Activated CD4-positive, alpha-beta T cell treated with anti-CD3 and anti-CD28 coated beads, Interleukin-2, amount 10 ng/mL, durations not matched to agents 24 days and 14 days (primary cell): Measurements from ENCODE around the gene NRG2. TPM values are rescaled to one million over a fixed set of nuclear protein-coding genes. Genes with fewer than 3 reads are reported as not detected.

Source experiments
- DNase-seq: peaks from one replicate; pipeline ENCODE4 v3.0.0; 2022
- H3K27ac Mint-ChIP-seq: one replicate; pipeline ENCODE4 v1.8.0; 2022; ENCODE audit warnings: mild to moderate bottlenecking, mixed read lengths
- H3K27me3 Mint-ChIP-seq: one replicate; pipeline ENCODE4 v1.8.0; 2022; ENCODE audit warnings: mixed read lengths
- H3K36me3 Mint-ChIP-seq: one replicate; pipeline ENCODE4 v1.8.0; 2022; ENCODE audit warnings: low read depth, mild to moderate bottlenecking, mixed read lengths
- H3K4me1 Mint-ChIP-seq: one replicate; pipeline ENCODE4 v1.8.0; 2021; ENCODE audit warnings: mixed read lengths
- H3K4me3 Mint-ChIP-seq: one replicate; pipeline ENCODE4 v1.8.0; 2022; ENCODE audit warnings: mild to moderate bottlenecking, moderate library complexity, mixed read lengths
- H3K9me3 Mint-ChIP-seq: one replicate; pipeline ENCODE4 v1.8.0; 2021; ENCODE audit warnings: mixed read lengths
- intact Hi-C: fragments of 100-400 bp; cut with micrococcal nuclease; formaldehyde crosslinking; loops from one replicate; pipeline ENCODE4 v1.15.1; 2023
- total RNA-seq: library from RNA; stranded (reverse); gene quantifications from 2 replicates; pipeline ENCODE4 v1.2.3, GENCODE V29; 2022

The NRG2 gene
- total RNA-seq, 1 donor from 2014 or later, result 0.07 TPM

DNA sequence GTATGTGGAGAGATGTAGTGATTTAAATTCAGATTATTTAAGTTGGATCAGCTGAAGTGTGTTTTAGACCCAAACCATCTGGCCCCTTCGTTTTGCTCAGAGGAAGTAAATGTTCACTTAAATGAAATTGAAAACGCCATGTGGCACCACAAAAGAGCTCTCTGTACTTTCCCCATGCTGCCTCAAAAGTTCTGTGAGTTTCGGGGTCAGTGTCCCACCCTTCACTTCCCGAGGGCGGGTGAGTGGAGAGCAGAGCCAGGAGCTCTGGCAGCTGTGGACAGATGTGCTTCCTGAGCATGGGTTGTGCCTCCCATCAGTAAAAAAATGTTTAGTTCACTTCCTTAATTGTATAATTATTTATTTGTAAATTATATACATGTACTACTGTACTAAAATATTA is 199.1 kb downstream of the NRG2 start:
- intact Hi-C loops, result loop anchor here (1.0 kb wide), 1 partner anchor 57 kb away; no protein-coding TSS in a partner anchor
- H3K27me3 Mint-ChIP-seq, result peaks cover 49% of the 10 kb centered on the region
- no peaks in the 10 kb centered on the region for H3K9me3 Mint-ChIP-seq
- DNase-seq, result no peak
- peaks cover 2% of the 10 kb centered on the region for H3K4me1 Mint-ChIP-seq
- H3K4me3 Mint-ChIP-seq, result no peak overlapping the region
- no peak overlapping the region for H3K27ac Mint-ChIP-seq
- no peaks in the 10 kb centered on the region for H3K36me3 Mint-ChIP-seq

DNA sequence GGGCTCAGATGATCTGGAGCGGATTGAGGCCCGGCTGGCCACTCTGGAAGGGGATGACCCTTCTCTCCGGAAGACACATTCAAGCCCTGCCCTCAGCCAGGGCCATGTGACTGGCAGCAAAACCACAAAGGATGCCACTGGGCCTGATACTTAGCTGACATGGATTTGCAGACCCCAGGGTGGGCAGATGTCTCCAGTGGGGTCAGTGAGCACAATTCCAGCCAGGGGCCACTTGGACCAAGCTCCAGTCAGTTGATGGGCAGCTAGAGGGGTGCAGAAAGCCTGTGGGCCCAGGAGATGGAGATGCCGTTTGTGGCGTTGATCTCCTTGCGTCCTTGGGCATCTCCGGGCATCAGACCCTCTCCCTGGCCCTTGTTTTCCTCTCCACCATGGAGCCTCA is 200.8 kb downstream of the NRG2 start:
- no peaks in the 10 kb centered on the region for H3K4me1 Mint-ChIP-seq
- H3K27me3 Mint-ChIP-seq, result peaks cover 42% of the 10 kb centered on the region
- H3K27ac Mint-ChIP-seq, result no peak overlapping the region
- H3K4me3 Mint-ChIP-seq, result no peak overlapping the region
- intact Hi-C loops, result no loop called here
- no peaks in the 10 kb centered on the region for H3K9me3 Mint-ChIP-seq
- DNase-seq, result no peak
- no peaks in the 10 kb centered on the region for H3K36me3 Mint-ChIP-seq

DNA sequence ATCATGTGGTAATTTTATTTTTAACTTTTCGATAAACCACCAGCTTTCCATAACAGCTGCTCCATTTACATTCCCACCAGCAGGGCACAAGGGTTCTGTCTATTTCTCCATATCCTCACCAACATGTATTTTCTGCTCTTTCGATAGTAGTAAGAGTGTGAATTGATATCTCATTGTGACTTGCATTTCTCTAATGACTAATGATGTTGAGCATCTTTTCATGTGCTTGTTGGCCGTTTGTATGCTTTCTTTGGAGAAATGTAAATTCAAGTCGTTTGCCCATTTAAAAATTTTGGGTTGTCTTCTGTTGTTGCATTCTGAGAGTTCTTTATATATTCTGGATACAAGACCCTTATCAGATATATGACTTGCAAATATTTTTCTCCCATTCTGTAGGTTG is 201.6 kb downstream of the NRG2 start:
- no peak overlapping the region for H3K4me3 Mint-ChIP-seq
- H3K27ac Mint-ChIP-seq, result no peak overlapping the region
- DNase-seq, result no peak
- H3K9me3 Mint-ChIP-seq, result no peaks in the 10 kb centered on the region
- H3K27me3 Mint-ChIP-seq, result peaks cover 37% of the 10 kb centered on the region
- H3K36me3 Mint-ChIP-seq, result no peaks in the 10 kb centered on the region
- intact Hi-C loops, result no loop called here
- no peaks in the 10 kb centered on the region for H3K4me1 Mint-ChIP-seq

DNA sequence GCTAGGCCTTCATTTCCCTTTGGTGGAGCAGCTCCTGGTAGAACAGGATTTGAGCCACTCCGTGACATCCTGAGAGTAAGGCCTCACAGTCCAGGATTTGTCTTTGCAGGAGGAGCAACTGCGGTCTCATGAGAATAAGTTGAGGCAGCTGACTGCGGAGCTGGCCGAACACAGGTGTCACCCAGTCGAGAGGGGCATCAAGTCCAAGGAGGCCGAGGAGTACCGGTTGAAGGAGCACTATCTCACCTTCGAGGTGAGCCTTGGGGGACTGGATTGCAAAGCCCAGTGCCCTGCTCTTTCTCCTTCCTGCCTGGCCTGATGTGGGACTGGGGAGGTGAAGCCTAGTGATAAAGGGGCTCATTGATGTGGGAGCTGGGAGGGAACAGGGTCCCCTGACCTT is 203.2 kb downstream of the NRG2 start:
- Mint-ChIP-seq H3K27me3 (peaks cover 25% of the 10 kb centered on the region), H3K36me3 (no peaks in the 10 kb centered on the region), H3K27ac (no peak overlapping the region), H3K9me3 (no peaks in the 10 kb centered on the region), H3K4me1 (no peaks in the 10 kb centered on the region), H3K4me3 (no peak overlapping the region)
- intact Hi-C loops, result no loop called here
- no peak for DNase-seq

DNA sequence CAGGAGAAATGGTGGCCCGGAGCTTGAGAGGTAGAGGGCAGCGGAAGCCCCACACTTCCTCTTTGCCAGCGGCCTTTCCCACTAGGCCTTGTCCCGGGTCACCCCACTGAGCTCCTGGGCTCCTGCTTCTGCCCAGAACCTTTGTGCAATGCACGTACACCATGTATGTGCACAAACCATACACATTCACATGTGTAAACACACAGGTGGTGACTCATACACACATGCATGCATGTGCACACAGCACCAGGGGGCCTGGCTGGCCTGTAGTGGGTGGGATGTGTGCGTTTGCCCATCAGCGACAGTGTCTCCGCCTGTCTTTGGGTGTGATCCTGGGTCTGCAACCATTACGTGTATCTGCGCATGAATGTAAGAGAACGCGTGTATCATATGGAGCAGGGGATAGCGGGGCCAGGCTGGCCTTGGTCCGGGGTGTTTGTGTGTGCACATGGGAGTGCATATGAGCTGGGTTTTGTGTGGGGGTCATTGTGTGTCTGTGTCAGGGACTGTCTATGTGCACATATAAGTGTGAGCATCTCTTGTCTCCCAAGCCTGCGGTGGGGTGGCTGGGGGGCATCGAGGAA is 203.8 kb downstream of the NRG2 start:
- intact Hi-C loops, result no loop called here
- DNase-seq, result no peak
- no peaks in the 10 kb centered on the region for H3K4me1 Mint-ChIP-seq
- no peaks in the 10 kb centered on the region for H3K36me3 Mint-ChIP-seq
- no peak overlapping the region for H3K27ac Mint-ChIP-seq
- H3K9me3 Mint-ChIP-seq, result no peaks in the 10 kb centered on the region
- no peak overlapping the region for H3K4me3 Mint-ChIP-seq
- peaks cover 21% of the 10 kb centered on the region for H3K27me3 Mint-ChIP-seq

DNA sequence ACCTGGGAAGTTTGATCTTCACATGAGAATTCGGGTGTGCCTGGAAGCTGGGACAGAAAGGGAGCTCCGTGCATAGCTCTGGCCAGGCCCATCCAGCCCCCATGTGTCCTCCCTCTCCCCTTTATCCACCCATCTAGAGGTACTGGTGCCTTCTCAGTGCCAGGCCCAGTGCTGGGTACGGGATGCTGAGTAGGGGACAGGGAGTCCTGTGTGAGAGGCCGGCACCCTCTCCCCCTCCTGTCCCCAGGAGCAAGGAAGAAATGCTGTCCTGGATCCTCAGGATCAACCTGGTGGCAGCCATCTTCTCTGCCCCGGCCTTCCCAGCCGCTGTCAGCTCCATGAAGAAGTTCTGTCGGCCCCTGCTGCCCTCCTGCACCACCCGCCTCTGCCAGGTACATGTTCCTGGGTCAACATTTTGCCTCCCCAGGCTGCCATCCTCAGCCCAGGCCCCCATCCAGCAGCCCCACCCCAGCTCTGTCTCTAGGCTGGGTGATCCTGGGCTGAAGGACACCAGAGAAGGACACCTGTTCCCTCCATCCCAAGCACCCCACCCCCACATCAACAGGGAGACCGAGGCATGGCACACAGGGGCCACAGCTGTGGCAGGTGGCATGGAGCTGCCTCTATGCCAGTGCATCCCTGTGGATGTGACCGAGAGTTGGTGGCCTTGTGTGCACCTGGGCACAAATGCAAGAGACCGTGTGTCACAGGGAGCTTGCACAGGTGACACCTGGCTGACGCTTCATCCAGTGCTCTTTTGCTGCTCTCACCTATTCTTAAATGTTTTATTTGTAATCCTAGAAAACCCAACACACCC is 204.5 kb downstream of the NRG2 start:
- H3K27ac Mint-ChIP-seq, result no peak overlapping the region
- intact Hi-C loops, result no loop called here
- DNase-seq, result no peak
- no peaks in the 10 kb centered on the region for H3K36me3 Mint-ChIP-seq
- H3K27me3 Mint-ChIP-seq, result peaks cover 23% of the 10 kb centered on the region
- no peak overlapping the region for H3K4me3 Mint-ChIP-seq
- H3K4me1 Mint-ChIP-seq, result no peaks in the 10 kb centered on the region
- H3K9me3 Mint-ChIP-seq, result no peaks in the 10 kb centered on the region

DNA sequence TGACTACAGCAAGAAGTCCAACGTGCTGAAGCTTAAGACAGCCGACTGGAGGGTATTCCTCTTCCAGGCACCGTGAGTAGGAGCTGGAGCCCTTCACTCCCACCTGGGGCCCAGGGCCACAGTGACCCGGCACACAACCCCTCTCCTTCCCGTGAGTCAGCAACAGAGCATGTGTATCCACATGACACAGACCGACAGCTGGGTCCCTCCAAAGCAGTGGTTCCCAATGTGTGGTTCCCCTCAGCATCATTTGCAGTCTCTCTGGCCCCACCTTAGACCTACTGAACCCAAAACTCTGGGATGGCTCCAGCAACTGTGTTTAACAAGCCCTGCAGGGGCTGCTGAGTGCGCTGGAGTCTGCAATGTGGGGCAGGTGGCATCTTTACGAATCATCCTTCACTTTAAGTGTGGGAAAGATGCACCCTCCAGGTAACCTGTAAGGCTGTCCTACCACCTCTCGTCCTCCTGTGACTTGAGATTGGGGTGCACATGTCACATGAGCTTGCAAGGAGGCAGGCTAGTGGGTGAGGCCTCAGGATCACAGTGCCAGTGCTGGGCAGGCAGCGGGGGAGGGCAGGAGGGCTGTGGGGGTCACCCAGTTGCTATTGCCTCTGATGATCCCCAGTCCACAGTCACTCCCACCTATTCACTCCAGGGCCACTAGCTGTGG is 205.3 kb downstream of the NRG2 start:
- peaks cover 22% of the 10 kb centered on the region for H3K27me3 Mint-ChIP-seq
- H3K4me3 Mint-ChIP-seq, result no peak overlapping the region
- H3K9me3 Mint-ChIP-seq, result no peaks in the 10 kb centered on the region
- intact Hi-C loops, result no loop called here
- no peaks in the 10 kb centered on the region for H3K36me3 Mint-ChIP-seq
- DNase-seq, result no peak
- H3K4me1 Mint-ChIP-seq, result no peaks in the 10 kb centered on the region
- H3K27ac Mint-ChIP-seq, result no peak overlapping the region

DNA sequence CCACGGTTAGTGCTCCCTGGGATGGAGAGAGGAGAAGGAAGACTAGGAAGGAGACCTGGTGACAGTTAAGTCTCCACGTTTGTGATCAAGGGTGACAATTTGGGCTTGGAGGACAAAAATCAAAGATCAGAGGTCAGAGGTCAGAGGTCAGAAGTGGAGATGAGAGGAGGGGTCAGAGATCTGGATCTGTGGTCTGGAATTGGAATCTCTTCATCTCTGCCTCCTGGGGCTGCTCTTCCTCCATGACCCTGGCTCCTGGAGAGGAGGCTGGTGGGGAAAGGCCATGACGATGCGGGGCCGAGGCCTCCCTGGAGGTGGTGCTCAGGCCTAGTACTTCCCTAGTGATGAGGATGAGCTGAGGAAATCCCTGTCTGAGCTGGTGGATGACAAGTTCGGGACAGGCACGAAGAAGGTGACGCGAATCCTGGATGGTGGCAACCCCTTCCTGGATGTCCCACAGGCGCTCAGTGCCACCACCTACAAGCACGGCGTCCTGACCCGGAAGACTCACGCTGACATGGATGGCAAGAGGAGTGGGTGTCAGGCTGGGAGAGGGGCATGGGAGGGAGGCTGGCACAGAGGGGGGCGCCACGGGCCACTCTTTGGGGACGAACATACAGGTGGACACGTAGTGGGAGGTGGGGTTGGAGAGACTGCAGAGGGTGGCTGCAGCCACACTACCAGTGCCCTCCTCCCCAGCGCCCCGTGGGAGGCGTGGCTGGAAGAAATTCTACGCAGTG is 206.5 kb downstream of the NRG2 start:
- H3K36me3 Mint-ChIP-seq, result no peaks in the 10 kb centered on the region
- H3K9me3 Mint-ChIP-seq, result no peaks in the 10 kb centered on the region

DNA sequence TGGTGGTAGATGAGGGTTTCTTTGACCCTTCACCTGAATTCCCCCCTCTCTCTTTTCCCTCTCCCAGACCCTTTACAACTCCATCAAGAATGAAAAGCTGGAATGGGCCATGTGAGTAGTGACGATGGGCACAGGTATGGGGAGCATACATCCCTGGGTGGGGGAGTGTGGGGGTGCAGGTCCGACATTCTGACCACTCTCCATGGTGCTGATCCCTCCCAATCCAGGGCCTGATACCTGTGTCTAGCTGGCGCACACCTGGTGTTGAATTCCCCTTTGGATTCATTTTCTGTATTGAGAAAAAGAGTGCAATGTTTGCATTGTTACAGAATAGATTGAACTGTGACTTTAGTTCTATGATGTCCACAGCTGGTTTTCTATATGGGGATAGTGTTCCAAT is 207.4 kb downstream of the NRG2 start:
- H3K27ac Mint-ChIP-seq, result no peak overlapping the region
- no peak overlapping the region for H3K4me3 Mint-ChIP-seq
- H3K36me3 Mint-ChIP-seq, result no peaks in the 10 kb centered on the region
- no peaks in the 10 kb centered on the region for H3K4me1 Mint-ChIP-seq
- intact Hi-C loops, result no loop called here
- H3K9me3 Mint-ChIP-seq, result no peaks in the 10 kb centered on the region
- DNase-seq, result no peak
- H3K27me3 Mint-ChIP-seq, result peaks cover 24% of the 10 kb centered on the region

More for the DNA sequence above, 206.5 kb downstream of the NRG2 start:
- Mint-ChIP-seq H3K4me3 (no peak overlapping the region), H3K27ac (no peak overlapping the region), H3K4me1 (no peaks in the 10 kb centered on the region), H3K27me3 (peaks cover 16% of the 10 kb centered on the region)
- DNase-seq, result no peak
- intact Hi-C loops, result no loop called here

DNA sequence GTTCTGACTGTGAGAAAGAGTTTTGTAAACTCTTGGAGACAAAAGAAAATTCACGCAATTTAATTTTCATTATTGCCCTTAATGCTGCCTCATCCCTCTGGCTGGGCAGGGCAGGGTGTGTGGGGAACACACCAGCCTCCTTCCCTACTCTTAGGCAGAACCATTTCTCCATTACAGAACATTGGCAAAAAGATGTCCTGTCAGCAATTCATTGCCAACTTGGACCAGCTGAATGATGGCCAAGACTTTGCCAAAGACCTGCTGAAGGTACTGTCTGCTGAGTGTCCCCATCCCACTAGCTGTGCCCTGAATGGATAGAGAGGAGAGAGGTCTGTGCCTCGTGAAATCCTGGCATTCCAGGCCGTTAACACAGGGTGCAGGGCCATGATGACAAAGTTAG is 209.6 kb downstream of the NRG2 start:
- Mint-ChIP-seq H3K9me3 (no peaks in the 10 kb centered on the region), H3K36me3 (no peaks in the 10 kb centered on the region), H3K27ac (no peak overlapping the region), H3K4me3 (no peak overlapping the region), H3K27me3 (peaks cover 24% of the 10 kb centered on the region), H3K4me1 (no peaks in the 10 kb centered on the region)
- no peak for DNase-seq
- intact Hi-C loops, result no loop called here

DNA sequence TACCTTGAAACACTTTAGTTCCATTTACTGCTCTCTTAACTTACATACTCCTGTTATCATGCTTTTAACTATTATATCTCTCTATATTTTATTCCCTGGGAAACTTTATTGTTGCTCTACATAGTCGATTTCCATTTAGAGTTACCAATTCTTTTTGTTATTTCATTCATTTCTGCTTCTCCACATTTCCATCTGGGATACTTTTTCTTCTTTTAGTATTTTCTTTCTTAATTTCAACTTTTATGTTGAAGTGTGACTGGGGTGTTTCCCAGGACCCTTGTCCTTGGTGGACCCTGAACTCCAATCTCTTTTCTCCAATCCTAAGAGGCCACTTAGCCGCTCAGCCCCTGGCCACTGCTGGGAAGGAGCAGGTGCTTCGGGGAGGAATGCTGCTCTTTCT is 211.5 kb downstream of the NRG2 start:
- intact Hi-C loops, result no loop called here
- DNase-seq, result no peak
- Mint-ChIP-seq H3K27me3 (peaks cover 24% of the 10 kb centered on the region), H3K4me3 (no peak overlapping the region), H3K4me1 (no peaks in the 10 kb centered on the region), H3K36me3 (no peaks in the 10 kb centered on the region), H3K9me3 (no peaks in the 10 kb centered on the region), H3K27ac (no peak overlapping the region)

DNA sequence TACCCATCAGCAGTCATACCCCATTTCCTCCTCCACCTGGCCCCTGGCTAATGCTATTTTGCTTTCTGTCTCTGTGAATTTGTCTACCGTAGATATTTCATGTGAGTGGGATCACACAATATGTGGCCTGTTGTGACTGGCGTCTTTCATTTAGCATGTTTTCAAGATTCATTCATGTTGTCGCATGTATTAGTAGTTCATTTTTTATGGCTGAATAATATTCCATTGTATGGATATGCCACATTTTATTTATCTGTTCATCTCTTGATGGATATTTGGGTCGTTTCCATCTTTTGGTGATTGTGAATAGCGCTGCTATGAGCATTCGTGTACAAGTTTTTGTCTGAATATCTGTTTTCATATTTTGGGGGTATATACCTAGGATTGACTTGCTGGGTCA is 213.6 kb downstream of the NRG2 start:
- no peak overlapping the region for H3K27ac Mint-ChIP-seq
- no peaks in the 10 kb centered on the region for H3K36me3 Mint-ChIP-seq
- DNase-seq, result no peak
- intact Hi-C loops, result no loop called here
- peaks cover 19% of the 10 kb centered on the region for H3K27me3 Mint-ChIP-seq
- no peak overlapping the region for H3K4me3 Mint-ChIP-seq
- H3K4me1 Mint-ChIP-seq, result no peaks in the 10 kb centered on the region
- no peaks in the 10 kb centered on the region for H3K9me3 Mint-ChIP-seq

DNA sequence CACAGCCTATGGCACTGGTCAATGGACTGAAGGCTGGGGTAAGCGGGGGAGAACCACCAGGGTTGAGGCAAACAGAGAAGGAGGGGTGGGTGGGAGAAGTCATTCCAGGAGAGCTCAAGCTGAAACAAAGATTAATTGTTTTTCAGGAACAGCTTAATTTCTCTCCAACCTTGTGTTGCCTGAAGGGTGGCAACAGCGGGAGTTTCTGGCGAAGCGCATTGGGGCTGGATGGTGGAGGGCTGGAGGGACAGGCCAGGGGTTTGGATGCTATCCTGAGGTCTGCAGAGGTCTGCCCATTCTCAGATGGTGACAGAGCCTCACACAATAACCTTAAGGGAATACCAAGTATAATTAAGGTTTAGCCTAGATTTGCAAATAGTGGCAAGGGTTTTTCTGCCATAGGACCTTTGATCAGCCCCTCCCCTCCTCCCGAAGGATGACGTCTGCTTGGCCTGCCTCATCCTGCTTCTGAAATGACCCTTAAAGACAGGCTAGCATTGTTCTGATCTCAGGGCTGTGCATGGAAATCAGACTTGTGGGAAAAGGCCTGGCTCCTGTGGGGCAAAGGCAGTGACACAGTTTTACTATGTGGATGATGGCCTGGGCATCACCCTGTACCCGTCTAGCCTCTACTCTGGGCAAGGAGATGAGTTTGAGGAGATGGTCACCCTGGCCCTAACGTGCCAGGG is 214.7 kb downstream of the NRG2 start:
- no peak for DNase-seq

More for the DNA sequence above, 214.7 kb downstream of the NRG2 start:
- H3K27me3 Mint-ChIP-seq, result peaks cover 12% of the 10 kb centered on the region
- H3K36me3 Mint-ChIP-seq, result no peaks in the 10 kb centered on the region
- H3K4me1 Mint-ChIP-seq, result no peaks in the 10 kb centered on the region
- no peak overlapping the region for H3K4me3 Mint-ChIP-seq
- no peaks in the 10 kb centered on the region for H3K9me3 Mint-ChIP-seq
- no peak overlapping the region for H3K27ac Mint-ChIP-seq
- intact Hi-C loops, result no loop called here
